T-helper 1 cell treated with Interleukin-12 subunit alpha and Interleukin-12 subunit beta and Interleukin-4 antibody, amounts not matched to agents 30 μg/mL and 1 μg/mL, for 36 hours (primary cell): ENCODE measurements around the gene TMEM59.
"Not testable (repeated sequence)": the region's sequence is repeated elsewhere in the genome, so short reads cannot be mapped to it uniquely, and the experiment has no call there.

Experiments used
- H3K27ac Mint-ChIP-seq: one replicate; pipeline ENCODE4 v1.8.0; 2021; ENCODE audit warnings: mild to moderate bottlenecking, mixed read lengths
- H3K27me3 Mint-ChIP-seq: one replicate; pipeline ENCODE4 v1.8.0; 2021; ENCODE audit warnings: low read depth, mixed read lengths
- H3K36me3 Mint-ChIP-seq: one replicate; pipeline ENCODE4 v1.8.0; 2021; ENCODE audit warnings: low read depth, mixed read lengths
- H3K4me1 Mint-ChIP-seq: one replicate; pipeline ENCODE4 v1.8.0; 2021; ENCODE audit warnings: low read depth, mixed read lengths
- H3K4me3 Mint-ChIP-seq: one replicate; pipeline ENCODE4 v1.8.0; 2021; ENCODE audit warnings: mild to moderate bottlenecking, moderate library complexity, mixed read lengths
- H3K9me3 Mint-ChIP-seq: one replicate; pipeline ENCODE4 v1.8.0; 2021; ENCODE audit warnings: mixed read lengths

TMEM59 gene

DNA sequence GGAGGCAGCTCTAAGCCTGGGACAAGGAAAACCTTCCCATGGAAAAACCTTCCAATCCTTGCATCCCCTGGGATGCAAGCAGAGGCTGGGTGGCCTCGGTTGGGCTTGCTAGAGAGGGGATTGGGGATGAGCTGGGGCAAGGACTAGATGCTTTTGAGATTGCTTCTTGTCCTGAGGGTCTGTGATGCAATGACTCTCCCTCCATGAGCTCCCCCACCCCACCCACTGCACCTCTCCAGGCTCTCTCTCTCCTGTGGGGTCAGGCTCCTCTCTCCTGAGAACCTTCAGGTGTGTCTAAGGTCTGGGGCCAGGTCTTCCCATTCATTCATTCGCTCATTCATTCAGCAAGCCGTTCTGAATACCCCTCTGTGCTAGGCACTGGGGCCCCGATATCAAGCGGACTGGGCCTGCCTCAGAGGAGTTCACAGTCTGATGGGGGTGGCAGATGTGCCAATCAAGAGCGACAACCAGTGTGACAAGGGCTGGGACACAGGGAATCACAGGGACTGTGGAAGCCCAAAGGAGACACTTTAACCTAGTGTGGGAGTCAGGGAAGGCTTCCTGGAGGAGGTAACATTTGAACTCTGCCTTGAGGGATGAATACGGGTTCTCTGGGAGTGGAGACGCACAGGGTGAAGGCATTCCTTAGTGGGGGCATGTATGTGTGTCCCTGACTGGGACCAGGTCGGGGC lies 41.5 kb downstream of the TMEM59 start:
- Mint-ChIP-seq H3K27ac (no peak overlapping the region), H3K27me3 (peaks cover 9% of the 10 kb centered on the region), H3K36me3 (no peaks in the 10 kb centered on the region), H3K9me3 (no peaks in the 10 kb centered on the region), H3K4me1 (no peaks in the 10 kb centered on the region), H3K4me3 (no peak overlapping the region)

- Mint-ChIP-seq H3K4me3 (no peak overlapping the region), H3K27me3 (peaks cover 9% of the 10 kb centered on the region), H3K4me1 (no peaks in the 10 kb centered on the region), H3K9me3 (no peaks in the 10 kb centered on the region), H3K27ac (no peak overlapping the region), H3K36me3 (no peaks in the 10 kb centered on the region)
Measured at GRCh38 chr1:54010415-54011117, 42.4 kb downstream of the TMEM59 start.

- Mint-ChIP-seq H3K27ac (no peak overlapping the region), H3K27me3 (peaks cover 9% of the 10 kb centered on the region), H3K9me3 (no peaks in the 10 kb centered on the region), H3K36me3 (no peaks in the 10 kb centered on the region), H3K4me3 (no peak overlapping the region), H3K4me1 (no peaks in the 10 kb centered on the region)
Measured at GRCh38 chr1:54009406-54009805, 43.6 kb downstream of the TMEM59 start.

GRCh38 chr1:54008876-54009275 lies 44.1 kb downstream of the TMEM59 start:
- H3K4me1 Mint-ChIP-seq = no peaks in the 10 kb centered on the region
- no peaks in the 10 kb centered on the region for H3K36me3 Mint-ChIP-seq
- peaks cover 9% of the 10 kb centered on the region for H3K27me3 Mint-ChIP-seq
- no peak overlapping the region for H3K4me3 Mint-ChIP-seq
- no peaks in the 10 kb centered on the region for H3K9me3 Mint-ChIP-seq
- no peak overlapping the region for H3K27ac Mint-ChIP-seq

DNA sequence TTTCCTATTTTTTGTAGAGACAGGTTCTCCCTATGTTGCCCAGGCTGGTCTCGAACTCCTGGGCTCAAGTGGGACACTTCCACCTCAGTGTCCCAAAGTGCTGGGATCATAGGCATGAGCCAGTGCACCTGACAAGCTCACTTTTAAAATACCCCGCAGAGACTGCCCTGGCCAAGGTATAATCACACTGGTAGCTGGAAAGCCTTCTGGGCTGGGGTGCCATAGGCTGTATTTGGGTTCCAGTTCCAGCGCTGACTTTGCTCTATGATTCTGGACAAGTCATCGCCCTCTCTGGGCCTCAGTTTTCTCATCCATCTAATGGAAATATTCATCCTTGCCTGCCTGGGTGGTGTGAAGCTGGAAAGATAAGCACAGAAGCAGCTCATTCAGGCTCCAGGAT lies 45.4 kb downstream of the TMEM59 start:
- Mint-ChIP-seq H3K4me3 (no peak overlapping the region), H3K36me3 (no peaks in the 10 kb centered on the region), H3K27me3 (peaks cover 5% of the 10 kb centered on the region), H3K9me3 (no peaks in the 10 kb centered on the region), H3K27ac (no peak overlapping the region), H3K4me1 (no peaks in the 10 kb centered on the region)

DNA sequence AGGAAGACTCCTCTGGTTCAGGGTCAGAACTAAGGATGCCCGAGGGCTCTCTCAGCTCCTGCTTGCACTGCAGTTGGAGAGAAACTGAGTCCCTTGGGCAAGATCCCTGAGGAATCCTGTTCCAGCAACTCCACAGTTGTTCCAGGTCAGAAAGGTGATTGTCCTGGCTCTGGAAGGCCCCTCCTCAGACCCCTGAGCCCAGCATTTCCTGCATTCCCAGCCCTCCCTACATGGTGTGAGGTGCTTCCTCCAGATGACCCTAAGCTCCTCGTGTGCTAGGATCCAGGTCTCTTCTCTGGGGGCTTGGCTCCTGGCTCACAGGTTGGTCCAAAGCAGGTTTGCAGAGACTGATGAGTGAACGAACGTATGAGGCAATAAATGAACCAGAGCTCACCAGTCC lies 46.5 kb downstream of the TMEM59 start:
- no peaks in the 10 kb centered on the region for H3K9me3 Mint-ChIP-seq
- no peaks in the 10 kb centered on the region for H3K36me3 Mint-ChIP-seq
- peaks cover 5% of the 10 kb centered on the region for H3K27me3 Mint-ChIP-seq
- H3K4me1 Mint-ChIP-seq = no peaks in the 10 kb centered on the region
- H3K27ac Mint-ChIP-seq = no peak overlapping the region
- H3K4me3 Mint-ChIP-seq = no peak overlapping the region

DNA sequence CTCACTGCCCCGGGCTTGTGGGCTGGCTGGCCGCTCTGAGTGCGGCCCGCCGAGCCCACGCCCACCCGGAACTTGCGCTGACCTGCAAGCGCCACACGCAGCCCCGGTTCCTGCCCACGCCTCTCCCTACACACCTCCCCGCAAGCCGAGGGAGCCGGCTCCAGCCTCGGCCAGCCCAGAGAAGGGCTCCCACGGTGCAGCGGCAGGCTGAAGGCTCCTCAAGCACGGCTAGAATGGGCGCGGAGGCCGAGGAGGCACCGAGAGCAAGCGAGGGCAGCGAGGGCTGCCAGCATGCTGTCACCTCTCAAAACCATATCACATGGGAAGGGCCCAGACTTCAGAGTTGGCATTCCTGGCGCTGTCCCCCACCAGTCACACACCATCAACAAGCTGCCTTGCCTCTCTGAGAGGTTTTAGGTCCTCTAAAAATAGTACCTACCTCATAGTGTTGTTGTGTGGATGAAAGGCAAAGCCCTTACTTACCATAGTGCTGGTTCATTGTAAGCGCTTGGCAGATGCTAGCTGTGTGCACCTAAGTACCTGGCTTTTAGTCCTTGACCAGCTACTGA lies 48.4 kb downstream of the TMEM59 start:
- H3K4me1 Mint-ChIP-seq = no peaks in the 10 kb centered on the region
- H3K36me3 Mint-ChIP-seq = no peaks in the 10 kb centered on the region

DNA sequence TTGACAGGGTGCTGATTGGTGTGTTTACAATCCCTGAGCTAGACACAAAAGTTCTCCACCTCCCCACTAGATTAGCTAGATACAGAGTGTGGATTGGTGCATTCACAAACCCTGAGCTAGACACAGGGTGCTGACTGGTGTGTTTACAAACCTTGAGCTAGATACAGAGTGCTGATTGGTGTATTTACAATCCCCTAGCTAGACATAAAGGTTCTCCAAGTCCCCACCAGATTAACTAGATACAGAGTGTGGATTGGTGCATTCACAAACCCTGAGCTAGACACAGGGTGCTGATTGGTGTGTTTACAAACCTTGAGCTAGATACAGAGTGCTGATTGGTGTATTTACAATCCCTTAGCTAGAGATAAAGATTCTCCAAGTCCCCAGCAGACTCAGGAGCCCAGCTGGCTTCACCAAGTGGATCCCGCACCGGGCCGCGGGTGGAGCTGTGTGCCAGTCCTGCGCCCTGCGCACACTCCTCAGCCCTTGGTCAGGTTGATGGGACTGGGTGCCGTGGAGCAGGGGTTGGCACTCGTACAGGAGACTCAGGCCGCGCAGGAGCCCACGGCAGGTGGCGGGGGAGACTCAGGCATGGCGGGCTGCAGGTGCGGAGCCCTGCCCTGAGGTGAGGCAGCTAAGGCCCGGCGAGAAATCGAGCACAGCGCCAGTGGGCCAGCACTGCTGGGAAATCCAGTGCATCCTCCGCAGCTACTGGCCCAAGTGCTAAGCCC lies 49.1 kb downstream of the TMEM59 start:
- not testable (repeated sequence) for H3K4me3 Mint-ChIP-seq, H3K27me3 Mint-ChIP-seq, H3K9me3 Mint-ChIP-seq, H3K4me1 Mint-ChIP-seq, H3K27ac Mint-ChIP-seq, H3K36me3 Mint-ChIP-seq

More for the DNA sequence above, 48.4 kb downstream of the TMEM59 start:
- Mint-ChIP-seq H3K27me3 (peaks cover 5% of the 10 kb centered on the region), H3K4me3 (no peak overlapping the region), H3K9me3 (no peaks in the 10 kb centered on the region), H3K27ac (no peak overlapping the region)

DNA sequence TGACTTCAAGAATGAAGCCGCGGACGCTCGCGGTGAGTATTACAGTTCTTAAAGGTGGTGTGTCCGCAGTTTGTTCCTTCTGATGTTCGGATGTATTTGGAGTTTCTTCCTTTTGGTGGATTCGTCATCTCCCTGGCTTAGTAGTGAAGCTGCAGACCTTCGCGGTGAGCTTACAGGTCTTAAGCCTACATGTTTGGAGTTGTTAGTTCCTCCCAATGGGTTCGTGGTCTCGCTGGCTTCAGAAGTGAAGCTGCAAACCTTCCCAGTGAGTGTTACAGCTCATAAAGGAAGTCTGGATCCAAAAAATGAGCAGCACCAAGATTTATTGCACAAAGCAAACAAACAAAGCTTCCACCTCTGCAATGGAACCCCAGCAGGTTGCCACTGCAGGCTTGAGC lies 49.8 kb downstream of the TMEM59 start:
- no peak overlapping the region for H3K4me3 Mint-ChIP-seq
- no peak overlapping the region for H3K27ac Mint-ChIP-seq
- no peaks in the 10 kb centered on the region for H3K4me1 Mint-ChIP-seq
- H3K9me3 Mint-ChIP-seq = no peaks in the 10 kb centered on the region
- peaks cover 5% of the 10 kb centered on the region for H3K27me3 Mint-ChIP-seq
- no peaks in the 10 kb centered on the region for H3K36me3 Mint-ChIP-seq

DNA sequence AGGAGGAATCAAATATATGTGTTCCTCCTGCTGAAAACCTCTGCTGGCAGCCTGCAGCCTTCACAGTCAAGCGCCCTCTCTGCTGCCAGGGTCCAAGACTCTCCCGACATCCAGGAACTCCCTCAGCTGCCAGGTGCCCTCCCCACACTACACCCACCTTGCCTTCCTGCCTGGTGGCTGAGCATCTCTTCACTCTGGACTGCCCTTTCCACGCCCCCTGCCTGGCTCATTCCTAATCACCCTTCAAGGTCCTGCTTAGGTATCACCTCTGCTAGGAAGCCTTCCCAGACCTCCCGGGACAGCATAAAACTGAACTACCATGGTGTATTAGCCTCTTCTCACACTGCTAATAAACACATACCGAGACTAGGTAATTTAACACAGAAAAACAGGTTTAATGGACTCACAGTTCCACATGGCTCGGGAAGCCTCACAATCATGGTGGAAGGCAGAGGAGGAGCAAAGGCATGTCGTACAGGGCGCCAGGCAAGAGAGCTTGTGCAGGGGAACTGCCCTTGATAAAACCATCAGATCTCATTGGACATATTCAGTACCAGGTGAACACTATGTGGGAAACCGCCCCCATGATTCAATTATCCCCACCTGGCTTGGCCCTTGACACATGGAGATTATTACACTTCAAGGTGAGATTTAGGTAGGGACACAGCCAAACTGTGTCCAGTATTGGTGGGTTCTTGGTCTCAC lies 50.3 kb downstream of the TMEM59 start:
- H3K9me3 Mint-ChIP-seq = no peaks in the 10 kb centered on the region
- H3K36me3 Mint-ChIP-seq = no peaks in the 10 kb centered on the region
- H3K27me3 Mint-ChIP-seq = peaks cover 5% of the 10 kb centered on the region
- no peak overlapping the region for H3K27ac Mint-ChIP-seq
- no peaks in the 10 kb centered on the region for H3K4me1 Mint-ChIP-seq
- no peak overlapping the region for H3K4me3 Mint-ChIP-seq

- Mint-ChIP-seq H3K36me3 (no peaks in the 10 kb centered on the region), H3K4me3 (no peak overlapping the region), H3K27me3 (peaks cover under 1% of the 10 kb centered on the region), H3K4me1 (no peaks in the 10 kb centered on the region), H3K27ac (no peak overlapping the region), H3K9me3 (no peaks in the 10 kb centered on the region)
Measured at GRCh38 chr1:54001591-54001990, 51.4 kb downstream of the TMEM59 start.

DNA sequence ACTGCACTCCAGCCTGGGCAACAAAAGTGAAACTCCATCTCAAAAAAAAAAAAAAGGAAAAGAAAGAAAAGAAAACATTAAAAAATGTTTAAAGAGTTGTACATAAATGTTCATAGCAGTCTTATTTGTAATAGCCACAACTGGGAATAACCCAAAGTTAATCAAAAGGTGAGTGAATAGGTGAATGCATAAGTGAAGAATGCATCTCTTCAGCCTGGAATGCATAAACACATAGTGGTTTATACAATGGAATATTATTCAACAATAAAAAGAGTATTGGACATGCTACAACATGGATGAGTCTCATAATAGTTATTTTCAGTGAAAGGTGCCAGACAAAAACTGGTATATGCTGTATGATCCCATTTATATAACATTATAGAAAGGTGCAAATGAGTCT lies 53.1 kb downstream of the TMEM59 start:
- no peaks in the 10 kb centered on the region for H3K4me1 Mint-ChIP-seq
- H3K4me3 Mint-ChIP-seq = no peak overlapping the region
- no peaks in the 10 kb centered on the region for H3K36me3 Mint-ChIP-seq
- no peak overlapping the region for H3K27ac Mint-ChIP-seq
- H3K27me3 Mint-ChIP-seq = no peaks in the 10 kb centered on the region
- no peaks in the 10 kb centered on the region for H3K9me3 Mint-ChIP-seq

DNA sequence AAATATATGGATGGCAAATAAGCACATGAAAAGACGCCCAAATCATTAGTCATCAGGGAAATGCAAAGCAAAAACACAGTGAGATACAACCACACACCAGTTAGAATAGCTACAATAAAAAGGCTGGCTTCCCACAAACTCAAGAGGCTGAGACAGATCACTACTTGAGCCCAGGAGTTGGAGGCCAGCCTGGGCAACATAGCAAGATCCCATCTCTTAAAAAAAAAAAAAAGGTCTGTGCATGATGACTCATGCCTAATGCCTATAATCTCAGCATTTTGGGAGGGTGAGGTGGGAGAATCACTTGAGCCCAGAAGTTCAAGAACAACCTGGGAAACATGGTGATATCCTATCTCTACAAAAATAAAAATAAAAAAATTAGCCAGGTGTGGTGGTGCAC lies 54.8 kb downstream of the TMEM59 start:
- Mint-ChIP-seq H3K27ac (no peak overlapping the region), H3K36me3 (no peaks in the 10 kb centered on the region), H3K27me3 (no peaks in the 10 kb centered on the region), H3K4me1 (no peaks in the 10 kb centered on the region), H3K4me3 (no peak overlapping the region), H3K9me3 (no peaks in the 10 kb centered on the region)

GRCh38 chr1:53995683-53996082 lies 57.3 kb downstream of the TMEM59 start:
- no peaks in the 10 kb centered on the region for H3K36me3 Mint-ChIP-seq
- H3K27ac Mint-ChIP-seq = no peak overlapping the region
- H3K4me1 Mint-ChIP-seq = no peaks in the 10 kb centered on the region
- no peaks in the 10 kb centered on the region for H3K9me3 Mint-ChIP-seq
- no peaks in the 10 kb centered on the region for H3K27me3 Mint-ChIP-seq
- no peak overlapping the region for H3K4me3 Mint-ChIP-seq
